Endothelial cell (in vitro differentiated cells): ENCODE results near the gene TOPORS. TPM values are rescaled to one million over a fixed set of nuclear protein-coding genes. Genes with fewer than 3 reads are reported as not detected.
"Not testable (repeated sequence)": the region's sequence is repeated elsewhere in the genome, so short reads cannot be mapped to it uniquely, and the experiment has no call there.

Experiments used
- DNase-seq: peaks from one replicate; pipeline ENCODE4 v3.0.0; 2021; ENCODE audit warnings: low spot score
- H3K27ac Mint-ChIP-seq: one replicate; pipeline ENCODE4 v1.8.0; 2021; ENCODE audit warnings: mixed read lengths, inconsistent platforms; ENCODE audit not compliant: unreplicated experiment
- H3K27me3 Mint-ChIP-seq: one replicate; pipeline ENCODE4 v1.8.0; 2021; ENCODE audit warnings: mild to moderate bottlenecking, moderate library complexity, mixed read lengths, inconsistent platforms; ENCODE audit not compliant: unreplicated experiment
- H3K36me3 Mint-ChIP-seq: one replicate; pipeline ENCODE4 v1.8.0; 2021; ENCODE audit warnings: mild to moderate bottlenecking, low read depth, mixed read lengths, inconsistent platforms; ENCODE audit not compliant: unreplicated experiment
- H3K4me1 Mint-ChIP-seq: one replicate; pipeline ENCODE4 v1.8.0; 2021; ENCODE audit warnings: mild to moderate bottlenecking, mixed read lengths, inconsistent platforms; ENCODE audit not compliant: unreplicated experiment
- H3K4me3 Mint-ChIP-seq: one replicate; pipeline ENCODE4 v1.8.0; 2021; ENCODE audit warnings: mild to moderate bottlenecking, mixed read lengths, inconsistent platforms; ENCODE audit not compliant: unreplicated experiment
- H3K9me3 Mint-ChIP-seq: one replicate; pipeline ENCODE4 v1.8.0; 2021; ENCODE audit warnings: mixed read lengths, inconsistent platforms; ENCODE audit not compliant: unreplicated experiment
- total RNA-seq: library from RNA; stranded (reverse); fragmentation: NEBNext Ultra II Directional; extraction: Animal tissue kit (Norgen Biotek cat#: 25700); gene quantifications from one replicate; pipeline ENCODE4 v1.2.1, GENCODE V29; 2021; ENCODE audit not compliant: unreplicated experiment
- TF ChIP-seq, protein P1 (sequence below): fragments of 200-600 bp; sonication (generic); IDR thresholded peaks from one replicate; pipeline ENCODE4 v1.5.0; 2021; ENCODE audit warnings: antibody characterized with exemption; ENCODE audit not compliant: unreplicated experiment

The TOPORS gene
- total RNA-seq, 1 donor from 2014 or later = 20.7 TPM

DNA sequence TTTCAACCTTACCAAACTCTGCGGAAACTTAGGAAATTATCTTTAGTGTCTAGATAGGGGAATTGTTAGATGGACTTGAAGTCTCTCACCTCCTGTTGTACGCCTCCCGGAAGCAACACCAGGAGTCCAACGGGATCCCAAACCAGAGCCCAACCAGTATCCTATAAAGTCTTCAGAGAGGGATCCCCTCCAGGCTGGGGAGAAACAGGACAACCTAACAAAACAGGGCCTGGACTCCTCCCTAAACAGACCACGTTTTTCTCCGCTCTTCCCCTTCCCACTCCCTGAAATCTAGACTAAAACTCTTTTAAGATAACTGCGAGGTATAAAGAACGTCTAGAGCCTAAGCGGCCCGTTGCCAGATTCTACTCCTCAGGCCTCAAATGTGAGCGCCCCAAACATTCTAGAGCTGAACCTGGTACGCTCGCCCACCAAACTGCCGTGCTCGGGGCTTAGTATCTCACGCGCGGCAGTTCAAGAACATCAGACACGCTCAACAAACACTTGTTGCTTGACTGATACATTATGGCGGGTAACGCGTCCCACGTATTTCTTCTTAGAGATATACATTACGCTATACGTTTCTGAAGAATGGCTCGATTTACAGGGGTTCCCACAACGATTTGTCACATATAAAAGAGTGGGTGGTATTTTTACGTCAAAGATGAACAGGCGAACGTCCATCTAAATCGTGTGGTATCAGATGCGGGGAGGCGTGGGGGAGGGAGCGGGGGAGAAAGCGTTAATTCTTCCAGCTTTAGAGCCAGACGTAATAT lies 922 bp downstream of the TOPORS start:
- H3K27me3 Mint-ChIP-seq = peaks cover 16% of the 10 kb centered on the region
- TF ChIP-seq, protein P1, sequence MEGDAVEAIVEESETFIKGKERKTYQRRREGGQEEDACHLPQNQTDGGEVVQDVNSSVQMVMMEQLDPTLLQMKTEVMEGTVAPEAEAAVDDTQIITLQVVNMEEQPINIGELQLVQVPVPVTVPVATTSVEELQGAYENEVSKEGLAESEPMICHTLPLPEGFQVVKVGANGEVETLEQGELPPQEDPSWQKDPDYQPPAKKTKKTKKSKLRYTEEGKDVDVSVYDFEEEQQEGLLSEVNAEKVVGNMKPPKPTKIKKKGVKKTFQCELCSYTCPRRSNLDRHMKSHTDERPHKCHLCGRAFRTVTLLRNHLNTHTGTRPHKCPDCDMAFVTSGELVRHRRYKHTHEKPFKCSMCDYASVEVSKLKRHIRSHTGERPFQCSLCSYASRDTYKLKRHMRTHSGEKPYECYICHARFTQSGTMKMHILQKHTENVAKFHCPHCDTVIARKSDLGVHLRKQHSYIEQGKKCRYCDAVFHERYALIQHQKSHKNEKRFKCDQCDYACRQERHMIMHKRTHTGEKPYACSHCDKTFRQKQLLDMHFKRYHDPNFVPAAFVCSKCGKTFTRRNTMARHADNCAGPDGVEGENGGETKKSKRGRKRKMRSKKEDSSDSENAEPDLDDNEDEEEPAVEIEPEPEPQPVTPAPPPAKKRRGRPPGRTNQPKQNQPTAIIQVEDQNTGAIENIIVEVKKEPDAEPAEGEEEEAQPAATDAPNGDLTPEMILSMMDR = no peak
- peak; percentile 28 for DNase-seq
- H3K4me1 Mint-ChIP-seq = peaks cover 32% of the 10 kb centered on the region
- H3K4me3 Mint-ChIP-seq = peak overlapping the region; percentile 99
- peaks cover 4% of the 10 kb centered on the region for H3K36me3 Mint-ChIP-seq
- H3K9me3 Mint-ChIP-seq = no peaks in the 10 kb centered on the region
- H3K27ac Mint-ChIP-seq = peak overlapping the region; percentile 99

DNA sequence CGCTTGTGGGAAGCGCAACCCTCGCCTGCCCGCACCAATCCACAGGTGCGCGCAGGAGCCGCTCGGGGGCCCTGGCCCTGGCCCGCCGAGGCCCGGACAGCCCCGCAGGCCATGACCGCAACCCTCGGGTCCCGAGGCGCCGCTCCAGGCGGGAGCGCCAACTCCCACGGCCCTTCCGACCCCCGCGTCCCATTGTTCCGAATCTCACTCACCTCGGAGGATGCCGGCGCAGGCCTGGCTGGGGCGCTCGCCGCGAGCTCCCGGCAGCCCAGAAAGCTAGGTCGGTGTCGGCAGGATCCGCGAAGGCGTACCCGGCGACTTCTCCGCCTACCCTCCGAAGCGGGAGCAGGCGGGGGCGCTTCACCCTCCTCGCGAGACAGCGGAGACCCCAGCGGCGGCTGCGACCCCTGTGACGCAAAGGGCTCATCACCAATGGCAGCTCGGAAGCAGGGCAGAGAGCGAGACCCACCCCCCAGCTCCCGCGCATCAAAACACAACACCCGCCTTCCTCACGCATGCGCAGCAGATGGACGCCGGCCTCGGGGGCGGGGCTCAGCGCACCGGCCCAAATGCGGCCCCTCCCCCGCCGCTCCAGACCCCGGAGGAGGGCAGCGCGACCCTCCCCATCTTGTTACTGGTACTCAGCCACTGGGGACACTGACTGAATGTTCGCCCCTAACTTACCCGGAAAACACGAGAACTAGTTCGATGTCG lies 1.7 kb downstream of the TOPORS start:
- peak overlapping the region; percentile 99 for H3K4me3 Mint-ChIP-seq
- H3K27me3 Mint-ChIP-seq = peaks cover 16% of the 10 kb centered on the region
- H3K4me1 Mint-ChIP-seq = peaks cover 27% of the 10 kb centered on the region
- no peaks in the 10 kb centered on the region for H3K9me3 Mint-ChIP-seq
- peak overlapping the region; percentile 99 for H3K27ac Mint-ChIP-seq
- peaks cover 4% of the 10 kb centered on the region for H3K36me3 Mint-ChIP-seq
- DNase-seq = peak; percentile 97
- TF ChIP-seq, protein P1 = no peak

DNA sequence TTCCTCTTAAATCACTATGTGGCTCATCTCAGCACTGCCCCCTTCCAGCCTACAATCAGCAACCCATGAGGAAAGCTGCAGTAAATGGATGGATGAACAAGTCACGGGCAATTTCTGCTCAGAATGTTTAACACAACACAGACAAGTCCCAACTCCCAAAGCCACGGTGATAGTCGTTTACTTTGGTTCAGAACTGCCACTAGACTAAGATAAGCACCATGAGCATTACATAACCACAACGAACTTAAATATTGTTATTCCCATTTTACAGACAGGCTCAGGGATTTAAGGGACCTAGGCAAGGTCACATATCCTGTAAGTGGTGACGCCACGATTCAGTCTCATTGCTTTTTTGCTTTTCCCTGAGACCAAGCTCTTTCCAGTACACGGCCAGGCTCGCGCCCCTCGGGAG lies 2.2 kb downstream of the TOPORS start:
- peaks cover 16% of the 10 kb centered on the region for H3K27me3 Mint-ChIP-seq
- no peak for DNase-seq
- peak overlapping the region; percentile 94 for H3K4me3 Mint-ChIP-seq
- peaks cover 27% of the 10 kb centered on the region for H3K4me1 Mint-ChIP-seq
- H3K36me3 Mint-ChIP-seq = peaks cover 4% of the 10 kb centered on the region
- H3K27ac Mint-ChIP-seq = peak overlapping the region; percentile 91
- TF ChIP-seq, protein P1 = no peak
- H3K9me3 Mint-ChIP-seq = no peaks in the 10 kb centered on the region

DNA sequence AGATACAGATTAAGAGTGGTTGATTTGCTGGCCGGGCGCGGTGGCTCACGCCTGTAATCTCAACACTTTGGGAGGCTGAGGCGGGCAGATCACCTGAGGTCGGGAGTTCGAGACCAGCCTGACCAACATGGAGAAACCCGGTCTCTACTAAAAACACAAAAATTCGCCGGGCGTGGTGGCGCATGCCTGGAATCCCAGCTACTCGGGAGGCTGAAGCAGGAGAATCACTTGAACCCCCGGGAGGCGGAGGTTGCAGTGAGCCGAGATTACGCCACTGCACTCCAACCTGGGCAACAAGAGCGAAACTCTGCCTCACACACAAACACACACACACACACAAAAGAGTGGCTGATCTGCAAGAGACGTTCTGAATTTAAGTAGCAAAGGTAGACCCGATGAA lies 4.2 kb downstream of the TOPORS start:
- H3K9me3 Mint-ChIP-seq, DNase-seq, H3K4me3 Mint-ChIP-seq, H3K27ac Mint-ChIP-seq: not testable (repeated sequence)
- H3K36me3 Mint-ChIP-seq = peaks cover 11% of the 10 kb centered on the region
- H3K4me1 Mint-ChIP-seq = peaks cover 20% of the 10 kb centered on the region
- peaks cover 16% of the 10 kb centered on the region for H3K27me3 Mint-ChIP-seq

DNA sequence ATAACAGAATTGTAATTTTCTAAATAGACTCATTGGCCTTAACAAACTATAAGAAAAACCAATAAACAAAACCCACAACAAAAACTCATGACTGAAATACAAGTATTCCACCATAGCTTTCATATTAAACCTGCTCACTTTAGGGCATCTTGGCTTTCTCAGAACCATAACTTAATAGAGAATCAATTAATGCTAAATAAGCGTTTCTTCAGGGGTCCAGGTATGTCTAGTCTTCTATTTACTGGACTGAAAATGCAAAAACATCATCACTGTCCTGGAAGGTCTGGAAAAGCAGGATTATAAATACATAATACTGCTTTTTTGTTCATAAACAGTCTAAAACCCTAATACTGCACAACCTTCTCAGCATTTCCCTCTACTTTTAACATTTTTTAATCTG lies 6.5 kb downstream of the TOPORS start:
- DNase-seq = no peak
- Mint-ChIP-seq H3K36me3 (peaks cover 24% of the 10 kb centered on the region), H3K4me1 (peaks cover 16% of the 10 kb centered on the region), H3K4me3 (no peak overlapping the region), H3K27ac (no peak overlapping the region), H3K27me3 (peaks cover 6% of the 10 kb centered on the region), H3K9me3 (no peaks in the 10 kb centered on the region)
- TF ChIP-seq, protein P1 = no peak
